ENCODE data around the gene BUD23. TPM values are rescaled to one million over a fixed set of nuclear protein-coding genes. Genes with fewer than 3 reads are reported as not detected.
"Not testable (repeated sequence)": the region's sequence is repeated elsewhere in the genome, so short reads cannot be mapped to it uniquely, and the experiment has no call there.

BUD23 gene
- total RNA-seq, 1 experiment from 2014 or later, result 41.9 TPM

DNA sequence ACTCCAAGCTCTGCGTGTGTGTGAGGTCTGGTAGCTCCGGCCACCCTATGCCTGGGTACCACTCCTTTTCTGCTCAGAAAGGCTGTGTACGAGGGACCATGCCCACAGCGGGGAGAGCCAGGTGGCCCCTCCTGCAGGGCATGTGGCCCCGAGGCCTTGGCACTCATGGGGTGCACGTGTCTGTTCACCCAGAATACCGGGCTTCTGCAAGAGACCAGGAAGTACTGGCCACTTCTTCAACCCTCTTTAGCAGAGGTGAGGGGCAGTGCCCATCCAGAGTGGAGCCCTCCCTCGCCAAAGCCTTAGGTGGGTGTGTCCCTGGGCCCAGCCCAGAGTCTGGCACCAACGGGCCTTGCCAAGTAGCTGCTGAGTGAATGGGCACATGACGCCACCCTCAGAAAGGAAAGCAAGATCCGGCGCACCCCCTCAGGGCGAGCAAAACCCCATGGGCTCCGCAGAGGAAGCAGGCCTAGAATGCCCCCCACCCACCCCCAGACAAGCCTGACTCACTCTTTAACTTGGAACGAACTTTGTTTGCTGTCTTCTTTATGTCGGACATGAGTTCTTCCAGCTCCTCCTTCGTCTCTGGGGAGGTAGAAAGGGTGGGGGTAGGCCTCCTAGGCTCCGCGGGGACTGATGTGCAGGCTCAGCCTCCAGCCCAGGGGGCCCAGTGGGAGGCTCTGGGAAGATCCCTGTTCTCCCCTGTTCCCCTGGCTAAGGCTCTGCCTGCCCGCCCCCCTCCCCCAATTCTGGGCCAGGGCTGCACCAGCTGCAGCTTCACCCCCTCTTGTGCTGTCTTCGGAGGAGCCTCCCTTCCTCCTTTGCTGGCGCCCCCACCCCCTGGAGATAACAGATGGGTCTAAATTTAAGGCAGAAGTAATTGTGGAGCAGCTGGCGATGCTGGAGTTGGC lies 21.5 kb downstream of the BUD23 start:
- Histone ChIP-seq H3K9ac (ENCODE audit: low read length) (no peak overlapping the region), H3K4me1 (ENCODE audit: low read length) (no peaks in the 10 kb centered on the region), H3K4me3 (ENCODE audit: low read length) (no peak overlapping the region), H3K79me2 (ENCODE audit: low read length) (no peaks in the 10 kb centered on the region), H3K9me3 (ENCODE audit: low read length) (no peaks in the 10 kb centered on the region), H2AFZ (ENCODE audit: low read length) (no peak overlapping the region), H4K20me1 (ENCODE audit: insufficient read depth, low read depth, low read length) (0 out of 2 replicates have a peak, but pooled peaks cover 10% of the 10 kb centered on the region), H3K27ac (ENCODE audit: low read length) (no peak overlapping the region), H3K4me2 (ENCODE audit: low read depth, low read length, poor library complexity, severe bottlenecking) (no peak overlapping the region), H3K9me2 (replicated peaks; ENCODE audit: insufficient read depth, low read length) (no peaks in the 10 kb centered on the region), H3K27me3 (ENCODE audit: low read length) (no peaks in the 10 kb centered on the region), H3K36me3 (ENCODE audit: insufficient read depth, low read length) (no peaks in the 10 kb centered on the region)
- no peak for DNase-seq

- no peaks in the 10 kb centered on the region for H3K9me3 ChIP-seq (ENCODE audit: low read length)
- no peak overlapping the region for H3K4me2 ChIP-seq (ENCODE audit: low read depth, low read length, poor library complexity, severe bottlenecking)
- no peak overlapping the region for H3K9ac ChIP-seq (ENCODE audit: low read length)
- no peak for DNase-seq
- no peaks in the 10 kb centered on the region for H3K79me2 ChIP-seq (ENCODE audit: low read length)
- no peaks in the 10 kb centered on the region for H3K9me2 ChIP-seq (replicated peaks; ENCODE audit: insufficient read depth, low read length)
- H4K20me1 ChIP-seq (ENCODE audit: insufficient read depth, low read depth, low read length), result 0 out of 2 replicates have a peak, but pooled peaks cover 11% of the 10 kb centered on the region
- no peaks in the 10 kb centered on the region for H3K36me3 ChIP-seq (ENCODE audit: insufficient read depth, low read length)
- no peak overlapping the region for H3K27ac ChIP-seq (ENCODE audit: low read length)
- H3K4me1 ChIP-seq (ENCODE audit: low read length), result no peaks in the 10 kb centered on the region
- H3K4me3 ChIP-seq (ENCODE audit: low read length), result no peak overlapping the region
- no peak overlapping the region for H2AFZ ChIP-seq (ENCODE audit: low read length)
- no peaks in the 10 kb centered on the region for H3K27me3 ChIP-seq (ENCODE audit: low read length)
Observed at GRCh38 chr7:73705551-73705920, 22.1 kb downstream of the BUD23 start.

GRCh38 chr7:73706126-73707044 lies 23.0 kb downstream of the BUD23 start:
- no peak overlapping the region for H2AFZ ChIP-seq (ENCODE audit: low read length)
- no peak for DNase-seq
- H3K4me3 ChIP-seq (ENCODE audit: low read length), result no peak overlapping the region
- H4K20me1 ChIP-seq (ENCODE audit: insufficient read depth, low read depth, low read length), result 0 out of 2 replicates have a peak, but pooled peaks cover 15% of the 10 kb centered on the region
- H3K9me3 ChIP-seq (ENCODE audit: low read length), result no peaks in the 10 kb centered on the region
- H3K9ac ChIP-seq (ENCODE audit: low read length), result no peak overlapping the region
- no peak overlapping the region for H3K4me2 ChIP-seq (ENCODE audit: low read depth, low read length, poor library complexity, severe bottlenecking)
- H3K36me3 ChIP-seq (ENCODE audit: insufficient read depth, low read length), result no peaks in the 10 kb centered on the region
- H3K27me3 ChIP-seq (ENCODE audit: low read length), result no peaks in the 10 kb centered on the region
- no peak overlapping the region for H3K27ac ChIP-seq (ENCODE audit: low read length)
- H3K9me2 ChIP-seq (replicated peaks; ENCODE audit: insufficient read depth, low read length), result no peaks in the 10 kb centered on the region
- no peaks in the 10 kb centered on the region for H3K4me1 ChIP-seq (ENCODE audit: low read length)
- H3K79me2 ChIP-seq (ENCODE audit: low read length), result no peaks in the 10 kb centered on the region

DNA sequence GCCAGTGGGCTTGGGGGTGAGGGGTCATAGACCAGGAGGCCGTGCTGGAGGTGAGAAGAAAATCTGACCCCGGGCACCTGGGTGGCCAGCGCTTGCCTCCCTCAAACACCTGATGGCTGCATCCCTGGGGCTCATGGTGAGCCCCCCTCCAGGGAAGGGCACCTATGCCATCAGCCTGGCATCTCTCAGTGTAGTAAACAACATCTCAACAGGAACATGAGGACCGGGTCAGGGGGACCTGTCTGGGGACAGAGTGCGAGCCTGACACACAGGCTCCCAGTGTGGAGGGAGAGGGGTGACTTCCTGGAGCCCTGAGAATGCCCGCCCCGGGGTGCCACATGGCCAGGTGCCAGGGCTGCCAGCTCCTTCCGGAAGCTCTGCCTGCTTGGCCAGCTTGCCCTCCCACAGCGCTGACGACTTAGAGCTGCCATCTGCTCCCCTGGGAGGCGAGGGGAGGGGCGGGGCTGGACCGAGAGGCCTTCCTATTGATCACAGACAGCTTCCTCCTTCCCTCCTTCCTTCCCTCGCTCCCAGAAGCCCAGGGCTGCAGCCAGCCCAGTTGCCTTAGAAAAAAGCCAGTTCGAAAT lies 23.7 kb downstream of the BUD23 start:
- no peak overlapping the region for H3K27ac ChIP-seq (ENCODE audit: low read length)
- no peaks in the 10 kb centered on the region for H3K9me2 ChIP-seq (replicated peaks; ENCODE audit: insufficient read depth, low read length)
- no peak overlapping the region for H3K9ac ChIP-seq (ENCODE audit: low read length)
- H3K4me3 ChIP-seq (ENCODE audit: low read length), result no peak overlapping the region
- no peak for DNase-seq
- no peak overlapping the region for H3K4me2 ChIP-seq (ENCODE audit: low read depth, low read length, poor library complexity, severe bottlenecking)
- no peaks in the 10 kb centered on the region for H3K36me3 ChIP-seq (ENCODE audit: insufficient read depth, low read length)
- 0 out of 2 replicates have a peak, but pooled peaks cover 15% of the 10 kb centered on the region for H4K20me1 ChIP-seq (ENCODE audit: insufficient read depth, low read depth, low read length)
- H2AFZ ChIP-seq (ENCODE audit: low read length), result no peak overlapping the region
- H3K9me3 ChIP-seq (ENCODE audit: low read length), result no peaks in the 10 kb centered on the region
- H3K4me1 ChIP-seq (ENCODE audit: low read length), result no peaks in the 10 kb centered on the region
- no peaks in the 10 kb centered on the region for H3K27me3 ChIP-seq (ENCODE audit: low read length)
- no peaks in the 10 kb centered on the region for H3K79me2 ChIP-seq (ENCODE audit: low read length)

DNA sequence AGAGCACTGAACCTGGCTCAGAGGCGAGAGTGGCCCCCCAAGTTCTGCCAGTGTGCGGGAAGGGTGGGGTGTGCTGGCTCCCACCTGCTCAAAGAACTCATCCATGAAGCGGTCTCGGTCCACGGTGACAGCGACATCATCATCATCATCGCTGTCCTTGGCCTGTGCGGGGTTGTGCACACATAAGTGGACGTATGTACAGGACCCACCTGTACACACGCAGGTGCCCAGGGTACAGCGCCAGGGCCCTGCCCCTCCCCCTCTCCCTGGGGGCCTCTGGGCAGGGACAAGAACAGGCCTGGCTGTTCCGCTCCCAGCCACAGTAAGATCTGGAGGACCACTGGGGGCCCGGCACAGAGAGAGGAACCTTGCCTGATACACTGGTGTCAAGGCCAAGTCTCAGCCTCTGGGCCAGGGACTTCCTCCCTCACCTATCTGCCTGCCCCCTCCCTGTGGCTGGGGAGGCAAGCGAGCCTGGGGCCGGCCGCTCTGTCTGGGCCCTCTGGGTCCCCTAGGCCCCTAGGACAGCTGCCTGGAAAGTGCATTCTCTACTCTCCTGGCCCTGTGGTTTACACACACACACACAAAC lies 25.7 kb downstream of the BUD23 start:
- no peaks in the 10 kb centered on the region for H3K9me3 ChIP-seq (ENCODE audit: low read length)
- no peak overlapping the region for H2AFZ ChIP-seq (ENCODE audit: low read length)
- DNase-seq, result no peak
- no peak overlapping the region for H3K4me2 ChIP-seq (ENCODE audit: low read depth, low read length, poor library complexity, severe bottlenecking)
- no peaks in the 10 kb centered on the region for H3K36me3 ChIP-seq (ENCODE audit: insufficient read depth, low read length)
- H3K79me2 ChIP-seq (ENCODE audit: low read length), result no peaks in the 10 kb centered on the region
- 0 out of 2 replicates have a peak, but pooled peaks cover 18% of the 10 kb centered on the region for H4K20me1 ChIP-seq (ENCODE audit: insufficient read depth, low read depth, low read length)
- no peak overlapping the region for H3K4me3 ChIP-seq (ENCODE audit: low read length)
- H3K4me1 ChIP-seq (ENCODE audit: low read length), result no peaks in the 10 kb centered on the region
- no peaks in the 10 kb centered on the region for H3K27me3 ChIP-seq (ENCODE audit: low read length)
- H3K27ac ChIP-seq (ENCODE audit: low read length), result no peak overlapping the region
- H3K9me2 ChIP-seq (replicated peaks; ENCODE audit: insufficient read depth, low read length), result no peaks in the 10 kb centered on the region
- no peak overlapping the region for H3K9ac ChIP-seq (ENCODE audit: low read length)

- H2AFZ ChIP-seq (ENCODE audit: low read length), result no peak overlapping the region
- peaks cover 34% of the 10 kb centered on the region for H4K20me1 ChIP-seq (ENCODE audit: insufficient read depth, low read depth, low read length)
- no peak for DNase-seq
- no peaks in the 10 kb centered on the region for H3K27me3 ChIP-seq (ENCODE audit: low read length)
- H3K4me2 ChIP-seq (ENCODE audit: low read depth, low read length, poor library complexity, severe bottlenecking), result no peak overlapping the region
- no peak overlapping the region for H3K9ac ChIP-seq (ENCODE audit: low read length)
- H3K4me1 ChIP-seq (ENCODE audit: low read length), result peaks cover 18% of the 10 kb centered on the region
- no peak overlapping the region for H3K27ac ChIP-seq (ENCODE audit: low read length)
- H3K36me3 ChIP-seq (ENCODE audit: insufficient read depth, low read length), result no peaks in the 10 kb centered on the region
- H3K79me2 ChIP-seq (ENCODE audit: low read length), result no peaks in the 10 kb centered on the region
- H3K9me3 ChIP-seq (ENCODE audit: low read length), result no peaks in the 10 kb centered on the region
- no peak overlapping the region for H3K4me3 ChIP-seq (ENCODE audit: low read length)
- no peaks in the 10 kb centered on the region for H3K9me2 ChIP-seq (replicated peaks; ENCODE audit: insufficient read depth, low read length)
Observed at GRCh38 chr7:73712773-73713172, 29.4 kb downstream of the BUD23 start.

DNA sequence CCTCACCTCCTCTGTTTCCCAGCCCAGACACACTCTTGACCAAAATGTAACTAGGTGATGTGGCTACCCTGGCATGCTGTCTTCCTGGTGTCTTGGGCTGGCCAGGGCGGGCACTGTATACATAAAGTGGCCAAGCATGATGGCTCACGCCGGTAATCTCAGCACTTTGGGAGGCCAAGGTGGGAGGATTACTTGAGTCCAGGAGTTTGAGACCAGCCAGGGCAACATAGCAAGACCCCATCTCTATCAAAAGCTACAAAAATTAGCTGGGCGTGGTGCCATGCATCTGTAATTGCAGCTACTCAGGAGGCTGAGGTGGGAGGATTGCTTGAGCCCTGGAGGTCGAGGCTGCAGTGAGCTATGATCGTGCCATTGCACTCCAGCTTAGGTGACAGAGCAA lies 29.9 kb downstream of the BUD23 start:
- DNase-seq; H3K4me3 ChIP-seq (ENCODE audit: low read length); H3K36me3 ChIP-seq (ENCODE audit: insufficient read depth, low read length); H3K79me2 ChIP-seq (ENCODE audit: low read length); H3K9me3 ChIP-seq (ENCODE audit: low read length); H3K27ac ChIP-seq (ENCODE audit: low read length); H3K9ac ChIP-seq (ENCODE audit: low read length); H2AFZ ChIP-seq (ENCODE audit: low read length); H3K9me2 ChIP-seq (replicated peaks; ENCODE audit: insufficient read depth, low read length); H3K27me3 ChIP-seq (ENCODE audit: low read length); H3K4me2 ChIP-seq (ENCODE audit: low read depth, low read length, poor library complexity, severe bottlenecking): not testable (repeated sequence)
- peaks cover 40% of the 10 kb centered on the region for H4K20me1 ChIP-seq (ENCODE audit: insufficient read depth, low read depth, low read length)
- peaks cover 24% of the 10 kb centered on the region for H3K4me1 ChIP-seq (ENCODE audit: low read length)

Data from Karpas-422 (cell line).